GM21423 (cell line): ENCODE data around the gene ACTR6.
"Not testable (repeated sequence)": the region's sequence is repeated elsewhere in the genome, so short reads cannot be mapped to it uniquely, and the experiment has no call there.

ENCODE experiments used
- ATAC-seq: cut with Tn5 transposase; IDR thresholded peaks from one replicate; pipeline ENCODE4 v1.9.1; 2021; ENCODE audit warnings: mild to moderate bottlenecking, moderate library complexity; ENCODE audit not compliant: unreplicated experiment

ACTR6 gene

GRCh38 chr12:100219328-100220109 is 18.9 kb downstream of the ACTR6 start:
- ATAC-seq = no peak

GRCh38 chr12:100221523-100221922 is 20.9 kb downstream of the ACTR6 start:
- no peak for ATAC-seq

GRCh38 chr12:100222173-100222572 is 21.6 kb downstream of the ACTR6 start:
- ATAC-seq = not testable (repeated sequence)

DNA sequence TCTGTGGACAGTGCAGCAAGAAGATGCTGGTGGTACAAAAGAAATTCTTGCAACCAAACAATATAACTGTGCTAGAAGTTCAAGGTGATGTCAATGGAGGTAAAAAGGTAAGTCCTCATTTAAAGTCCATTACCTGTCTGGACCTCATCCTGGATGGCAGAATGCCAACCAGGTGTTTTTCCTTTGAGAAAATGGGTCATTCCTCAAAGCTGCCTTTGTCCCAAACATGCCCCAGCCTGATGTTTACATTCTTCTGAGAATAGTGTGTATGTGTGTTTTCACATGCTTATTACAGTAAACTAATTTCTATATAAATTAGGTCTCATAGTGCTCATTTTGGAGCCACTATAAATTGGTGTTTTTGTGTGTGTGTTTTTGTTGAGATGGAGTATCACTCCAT is 24.9 kb downstream of the ACTR6 start:
- ATAC-seq = no peak

DNA sequence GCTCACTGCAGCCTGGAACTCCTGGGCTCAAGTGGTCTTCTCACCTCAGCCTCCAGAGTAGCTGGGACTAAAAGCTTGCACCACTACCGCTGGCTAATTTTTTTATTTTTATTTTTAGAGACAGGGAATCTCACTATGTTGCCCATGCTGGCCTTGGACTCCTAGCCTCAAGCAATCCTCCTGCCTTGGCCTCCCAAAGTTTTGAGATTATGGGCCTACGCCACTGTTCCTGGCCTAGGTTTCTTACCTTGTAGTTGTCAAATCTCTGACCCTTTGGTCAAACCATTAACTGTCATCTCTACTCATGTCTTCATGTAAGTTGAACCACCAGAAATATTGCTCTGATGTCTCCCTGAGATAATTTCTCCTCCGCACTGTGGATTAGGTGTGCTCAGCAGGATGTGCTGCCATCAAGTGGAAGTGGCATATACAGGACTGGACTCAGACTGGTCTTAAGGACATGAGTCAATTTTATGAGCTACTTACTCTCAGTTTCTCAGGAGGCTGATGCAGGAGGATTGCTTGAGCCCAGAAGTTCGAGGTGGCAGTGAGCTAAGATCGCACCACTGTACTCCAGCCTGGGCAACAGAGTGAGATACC is 28.5 kb downstream of the ACTR6 start:
- no peak for ATAC-seq

- no peak for ATAC-seq
Observed at GRCh38 chr12:100229876-100230275, 29.3 kb downstream of the ACTR6 start.

DNA sequence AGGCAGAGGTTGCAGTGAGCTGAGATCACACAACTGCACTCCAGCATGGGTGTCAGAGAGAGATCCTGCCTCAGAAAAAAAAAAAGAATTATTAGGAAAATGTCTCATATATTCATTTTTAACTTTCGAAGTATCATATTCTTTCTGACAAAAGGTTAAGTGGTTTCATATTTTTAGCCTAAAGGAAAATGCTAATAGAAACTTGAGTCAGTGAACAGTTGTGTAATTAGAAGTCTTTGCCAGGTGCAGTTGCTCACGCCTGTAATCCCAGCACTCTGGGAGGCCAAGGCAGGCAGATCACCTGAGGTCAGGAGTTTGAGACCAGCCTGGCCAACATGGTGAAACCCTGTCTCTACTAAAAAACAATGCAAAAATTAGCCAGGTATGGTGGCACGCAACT is 31.3 kb downstream of the ACTR6 start:
- ATAC-seq = not testable (repeated sequence)

DNA sequence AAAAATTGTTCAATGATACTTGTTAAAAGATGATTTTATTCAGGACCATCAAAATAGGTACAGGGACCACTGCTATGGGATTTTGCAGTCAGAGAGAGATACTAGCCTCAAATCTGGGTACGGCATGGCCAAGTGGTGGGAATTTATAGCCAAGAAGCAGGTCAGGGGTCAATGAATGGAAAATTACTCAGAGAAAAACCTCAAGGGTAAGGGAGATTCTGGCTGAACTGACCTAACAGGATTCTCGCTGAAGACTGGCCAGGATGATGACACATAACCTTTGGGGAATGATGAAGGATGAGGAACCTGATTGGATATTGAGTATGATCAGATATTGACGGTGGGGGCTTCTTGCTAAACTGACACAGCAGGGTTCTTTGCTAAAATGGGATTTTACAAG is 33.6 kb downstream of the ACTR6 start:
- no peak for ATAC-seq

DNA sequence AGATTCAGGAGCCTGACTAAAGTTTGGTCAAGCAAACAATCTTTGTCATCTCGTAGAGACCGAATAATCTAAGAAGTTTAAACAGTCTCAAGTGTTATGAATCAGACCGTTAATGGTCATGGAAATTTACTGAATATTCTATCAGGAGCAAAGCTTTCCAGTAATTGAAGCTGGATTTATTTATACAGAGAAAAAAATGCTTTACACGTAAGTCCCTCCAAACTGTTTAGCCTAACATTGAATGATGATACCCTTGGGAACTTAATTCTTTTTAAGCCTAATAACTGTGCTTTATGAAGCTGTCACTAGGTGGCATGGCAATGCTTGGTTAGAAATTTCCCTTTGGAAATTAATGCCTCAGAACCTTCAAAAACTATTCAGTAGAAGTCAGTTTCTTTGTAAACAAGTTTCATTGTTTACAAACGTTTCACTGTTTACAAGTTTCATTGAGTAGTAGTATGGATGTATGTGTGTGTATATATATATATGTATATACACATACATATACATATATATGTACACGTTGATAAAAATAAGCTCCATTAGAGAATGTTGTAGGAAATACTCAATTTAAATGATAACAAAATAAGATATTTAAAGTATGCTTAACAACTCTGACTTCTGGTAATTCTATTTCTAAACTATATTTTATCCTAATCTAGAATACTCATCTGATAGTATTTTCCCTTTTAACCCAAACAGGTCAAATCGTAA is 34.1 kb downstream of the ACTR6 start:
- peak; percentile 52 for ATAC-seq

DNA sequence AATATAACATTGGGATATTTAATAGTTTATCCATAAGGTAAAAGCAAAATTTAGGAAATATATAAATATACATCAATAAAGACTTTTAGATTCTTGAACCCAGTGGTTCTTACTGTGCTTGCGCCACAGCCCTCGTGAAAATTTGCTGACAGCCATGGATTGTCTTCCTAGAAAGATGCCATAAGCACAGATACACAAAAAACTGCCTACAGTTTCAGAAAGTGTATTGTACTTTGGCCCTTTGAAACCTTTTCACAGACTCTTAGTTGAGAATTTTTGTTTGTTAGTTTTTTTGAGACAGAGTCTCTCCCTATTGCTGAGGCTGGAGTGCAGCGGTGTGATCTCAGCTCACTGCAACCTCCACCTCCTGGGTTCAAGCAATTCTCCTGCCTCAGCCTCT is 38.2 kb downstream of the ACTR6 start:
- ATAC-seq = no peak

DNA sequence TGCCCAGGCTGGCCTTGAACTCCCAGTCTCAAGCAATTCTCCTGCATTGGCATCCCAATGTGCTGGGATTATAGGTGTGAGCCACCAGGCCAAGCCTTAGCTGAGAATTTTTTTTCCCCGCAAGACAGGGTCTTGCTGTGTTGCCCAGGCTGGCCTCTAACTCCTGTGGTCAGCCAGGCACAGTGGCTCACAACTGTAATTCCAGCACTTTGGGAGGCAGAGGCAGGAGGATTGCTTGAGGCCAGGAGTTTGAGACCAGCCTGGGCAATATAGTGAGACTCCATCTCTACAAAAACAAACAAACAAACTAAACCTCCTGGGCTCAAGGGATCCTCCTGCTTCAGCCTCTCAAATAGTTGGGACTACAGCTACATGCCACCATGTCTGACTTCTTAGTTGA is 39.0 kb downstream of the ACTR6 start:
- no peak for ATAC-seq

DNA sequence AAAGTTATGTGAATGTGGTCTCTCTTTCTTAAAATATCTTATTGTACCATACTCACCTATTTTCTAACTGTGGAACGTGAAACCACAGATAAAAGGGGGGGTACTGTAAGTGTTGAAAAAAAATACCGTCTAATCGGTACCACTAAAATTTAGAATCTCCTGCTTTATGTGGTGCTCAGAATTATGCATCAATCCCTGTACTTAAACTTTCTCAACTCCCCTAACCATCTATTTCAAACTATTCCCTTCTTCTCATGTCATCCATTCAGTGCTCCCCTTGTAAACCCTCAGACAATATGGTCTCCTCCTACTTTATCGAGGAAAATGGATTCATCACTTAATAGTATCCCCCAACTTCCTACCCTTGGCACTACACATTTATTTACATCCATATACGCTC is 42.5 kb downstream of the ACTR6 start:
- ATAC-seq = no peak

GRCh38 chr12:100247765-100248164 is 47.1 kb downstream of the ACTR6 start:
- no peak for ATAC-seq

- no peak for ATAC-seq
Observed at GRCh38 chr12:100248886-100249285, 48.3 kb downstream of the ACTR6 start.

DNA sequence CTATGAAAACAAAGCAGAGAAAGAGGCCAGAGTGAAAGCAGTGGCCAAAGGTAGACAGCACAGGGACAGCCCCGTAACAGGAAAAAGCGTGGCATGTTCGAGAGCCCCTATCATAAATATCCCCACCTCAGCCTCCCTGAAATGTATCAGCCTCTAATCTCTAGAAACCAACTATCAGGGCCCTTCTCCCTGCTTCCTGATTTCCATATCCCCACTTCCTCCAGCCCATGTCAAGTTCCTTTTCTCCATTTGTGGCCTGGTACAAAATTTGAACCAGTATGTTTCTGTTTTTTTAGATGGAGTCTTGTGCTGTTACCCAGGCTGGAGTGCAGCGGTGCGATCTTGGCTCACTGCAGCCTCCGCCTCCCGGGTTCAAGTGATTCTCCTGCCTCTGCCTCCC is 49.3 kb downstream of the ACTR6 start:
- ATAC-seq = no peak

DNA sequence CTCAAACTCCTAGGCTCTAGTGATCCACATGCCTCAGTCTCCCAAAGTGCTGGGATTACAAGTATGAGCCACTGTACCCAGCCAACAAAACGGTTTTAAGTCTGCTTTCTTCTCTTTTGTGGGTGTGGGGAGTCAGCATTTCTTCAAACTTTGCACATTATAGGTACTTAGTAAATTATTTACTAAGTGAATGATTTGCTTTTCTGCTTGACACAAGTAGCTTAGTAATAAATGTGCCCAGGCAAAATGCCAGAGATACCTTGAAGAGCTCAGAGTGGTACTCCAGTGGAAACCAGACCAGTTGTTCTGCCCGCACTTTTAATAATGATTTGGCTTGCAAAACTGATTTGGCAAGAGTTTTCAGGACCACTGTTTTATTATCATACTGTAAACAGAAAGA is 51.3 kb downstream of the ACTR6 start:
- no peak for ATAC-seq

DNA sequence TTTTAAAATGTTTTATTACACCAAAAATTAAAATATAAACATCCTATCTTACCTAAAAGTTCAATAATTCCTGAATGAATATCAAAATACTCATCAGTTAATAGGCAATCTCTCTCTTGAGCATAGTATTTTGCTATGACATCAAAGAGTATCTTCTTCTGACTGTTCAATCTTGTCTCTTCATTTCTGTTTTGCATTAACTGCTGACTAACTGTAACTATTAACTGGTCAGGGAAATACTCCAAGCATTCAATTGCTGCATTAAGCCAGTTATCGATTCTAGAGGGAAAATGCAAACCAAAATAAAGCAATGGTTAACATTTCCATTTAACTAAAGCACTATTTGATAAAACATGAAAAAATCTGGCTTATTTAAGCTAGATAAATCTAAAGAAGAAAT is 52.8 kb downstream of the ACTR6 start:
- ATAC-seq = no peak

DNA sequence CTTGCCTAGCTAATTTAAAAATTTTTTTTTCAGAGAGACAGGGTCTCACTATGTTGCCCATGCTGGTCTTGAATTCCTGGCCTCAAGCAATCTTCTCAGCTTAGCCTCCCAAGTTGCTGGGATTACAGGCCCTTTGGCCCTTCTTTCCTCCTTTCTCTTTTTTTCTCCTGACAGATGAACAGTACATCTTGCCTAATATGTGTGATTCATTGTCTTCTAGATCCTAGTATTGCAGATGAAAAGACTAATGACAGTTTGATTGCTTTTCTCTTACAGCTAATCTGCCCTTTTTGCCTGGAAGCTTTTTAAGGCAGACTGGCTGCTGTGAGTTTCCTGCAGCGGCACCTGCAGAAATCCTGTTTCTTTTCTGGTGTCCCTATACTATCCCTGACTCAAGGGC is 54.3 kb downstream of the ACTR6 start:
- no peak for ATAC-seq

- no peak for ATAC-seq
Observed at GRCh38 chr12:100258127-100258526, 57.5 kb downstream of the ACTR6 start.

DNA sequence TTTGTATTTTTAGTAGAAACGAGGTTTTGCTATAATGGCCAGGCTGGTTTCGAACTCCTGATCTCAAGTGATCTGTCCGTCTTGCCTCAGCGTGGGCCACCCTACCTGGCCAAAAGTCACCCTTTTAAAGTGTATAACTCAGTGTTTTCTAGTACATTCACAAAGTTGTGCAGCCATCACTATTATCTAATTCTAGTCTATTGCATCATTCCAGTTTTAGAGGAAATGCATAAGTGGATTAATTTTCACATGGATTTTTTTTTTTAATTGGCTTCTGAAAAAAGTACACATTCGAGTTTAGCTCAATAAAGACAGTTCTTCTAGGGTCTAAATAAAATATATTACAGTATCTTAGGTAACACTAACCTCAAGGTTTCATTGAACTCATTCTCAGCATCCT is 62.5 kb downstream of the ACTR6 start:
- ATAC-seq = no peak

- not testable (repeated sequence) for ATAC-seq
Observed at GRCh38 chr12:100265107-100265506, 64.5 kb downstream of the ACTR6 start.
